Jurkat, Clone E6-1 (cell line): ENCODE data around the gene BMP4.

Source experiments
- DNase-seq: peaks from one replicate; pipeline ENCODE4 v3.0.0-alpha.2; 2011; ENCODE audit warnings: low read depth, low spot score
- H3K4me3 ChIP-seq: 2 replicates; pipeline ENCODE4 v1.5.1; 2011; ENCODE audit warnings: mild to moderate bottlenecking, low read length, control low read depth, moderate library complexity

BMP4 gene

GRCh38 chr14:53912021-53912420 is 44.6 kb downstream of the BMP4 start:
- no peak overlapping the region for H3K4me3 ChIP-seq
- no peak for DNase-seq

- no peak for DNase-seq
- H3K4me3 ChIP-seq, result no peak overlapping the region
Observed at GRCh38 chr14:53908416-53908815, 48.2 kb downstream of the BMP4 start.

GRCh38 chr14:53902307-53902706 is 54.3 kb downstream of the BMP4 start:
- DNase-seq, result no peak

GRCh38 chr14:53900499-53900898 is 56.1 kb downstream of the BMP4 start:
- DNase-seq, result no peak
- no peak overlapping the region for H3K4me3 ChIP-seq

More at GRCh38 chr14:53902307-53902706, 54.3 kb downstream of the BMP4 start:
- H3K4me3 ChIP-seq, result no peak overlapping the region
